Measurements from ENCODE around the gene SMARCE1.
"Not testable (repeated sequence)": the region's sequence is repeated elsewhere in the genome, so short reads cannot be mapped to it uniquely, and the experiment has no call there.

The SMARCE1 gene

DNA sequence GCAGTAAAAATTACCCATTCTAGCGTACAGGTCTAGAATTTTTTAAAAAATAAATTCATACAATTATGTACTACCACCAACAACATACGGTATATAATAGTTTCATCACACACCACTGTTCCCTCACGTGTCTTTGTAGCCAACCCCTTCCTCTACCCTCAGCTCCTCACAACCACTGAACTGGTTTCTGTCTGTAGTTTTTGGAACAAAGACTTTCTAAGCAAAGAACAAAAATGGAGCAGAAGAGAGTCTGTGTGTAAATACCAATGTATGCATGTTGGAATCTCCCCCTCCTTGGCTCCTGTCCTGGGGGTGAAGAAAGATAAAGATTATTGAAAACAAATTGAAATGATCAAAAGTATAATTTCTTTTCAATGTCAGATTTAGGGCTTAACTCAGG, 50.5 kb downstream of the SMARCE1 start:
- Histone ChIP-seq H3K27me3 (replicated peaks; ENCODE audit: control insufficient read depth, insufficient read depth, low read length) (no peaks in the 10 kb centered on the region), H3K4me1 (ENCODE audit: control insufficient read depth, insufficient read depth, low read length) (peaks cover 11% of the 10 kb centered on the region), H3K9ac (ENCODE audit: low read length) (no peak overlapping the region), H3K4me3 (ENCODE audit: low read length) (no peak overlapping the region), H3K9me3 (ENCODE audit: control insufficient read depth, low read length) (no peaks in the 10 kb centered on the region), H3K36me3 (ENCODE audit: control insufficient read depth, insufficient read depth, low read length, severe bottlenecking) (no peaks in the 10 kb centered on the region)
- DNase-seq (ENCODE audit: low read depth), result no peak

- peaks cover 11% of the 10 kb centered on the region for H3K4me1 ChIP-seq (ENCODE audit: control insufficient read depth, insufficient read depth, low read length)
Observed at GRCh38 chr17:40596261-40596919, 51.2 kb downstream of the SMARCE1 start.

DNA sequence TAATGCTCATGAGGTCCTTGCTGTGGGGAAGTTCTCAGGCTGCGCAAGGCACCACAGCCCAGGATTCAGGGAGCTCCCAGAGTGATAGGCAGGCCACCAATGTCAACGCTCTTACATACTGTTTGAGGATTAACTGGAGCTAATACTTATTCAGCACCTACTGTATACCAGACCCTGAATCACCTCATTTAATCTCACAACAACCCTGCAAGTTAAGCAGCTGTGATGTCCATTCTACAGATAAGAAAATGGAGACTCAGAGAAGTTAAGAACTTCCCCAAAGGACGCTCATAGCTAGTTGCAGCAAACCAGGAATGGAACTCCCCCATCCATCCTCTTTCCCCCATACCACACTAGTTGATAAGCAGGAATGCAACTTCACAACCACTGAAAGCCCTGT, 56.9 kb downstream of the SMARCE1 start:
- H3K4me3 ChIP-seq (ENCODE audit: low read length), result no peak overlapping the region
- H3K36me3 ChIP-seq (ENCODE audit: control insufficient read depth, insufficient read depth, low read length, severe bottlenecking), result no peaks in the 10 kb centered on the region
- DNase-seq (ENCODE audit: low read depth), result no peak
- no peak overlapping the region for H3K9ac ChIP-seq (ENCODE audit: low read length)
- H3K4me1 ChIP-seq (ENCODE audit: control insufficient read depth, insufficient read depth, low read length), result no peaks in the 10 kb centered on the region
- peaks cover 7% of the 10 kb centered on the region for H3K27me3 ChIP-seq (replicated peaks; ENCODE audit: control insufficient read depth, insufficient read depth, low read length)
- peaks cover 6% of the 10 kb centered on the region for H3K9me3 ChIP-seq (ENCODE audit: control insufficient read depth, low read length)

More at GRCh38 chr17:40596261-40596919, 51.2 kb downstream of the SMARCE1 start:
- Histone ChIP-seq H3K9me3 (ENCODE audit: control insufficient read depth, low read length) (no peaks in the 10 kb centered on the region), H3K4me3 (ENCODE audit: low read length) (no peak overlapping the region), H3K36me3 (ENCODE audit: control insufficient read depth, insufficient read depth, low read length, severe bottlenecking) (no peaks in the 10 kb centered on the region), H3K27me3 (replicated peaks; ENCODE audit: control insufficient read depth, insufficient read depth, low read length) (no peaks in the 10 kb centered on the region), H3K9ac (ENCODE audit: low read length) (no peak overlapping the region)
- DNase-seq (ENCODE audit: low read depth), result no peak

DNA sequence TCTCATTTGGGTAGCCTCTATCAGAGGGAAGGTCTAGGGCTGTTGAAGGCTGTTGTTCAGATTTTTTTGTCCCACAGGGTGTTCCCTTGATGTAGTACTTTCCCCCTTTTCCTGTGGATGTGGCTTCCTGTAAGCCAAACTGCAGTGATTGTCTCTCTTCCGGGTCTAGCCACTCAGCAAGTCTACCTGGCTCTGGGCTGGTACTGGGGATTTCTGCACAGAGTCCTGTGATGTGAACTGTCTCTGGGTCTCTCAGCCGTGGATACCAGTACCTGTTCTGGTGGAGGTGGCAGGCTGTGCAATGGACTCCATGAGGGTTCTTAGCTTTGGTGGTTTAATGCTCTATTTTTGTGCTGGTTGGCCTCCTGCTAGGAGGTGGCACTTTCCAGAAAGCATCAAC, 59.1 kb downstream of the SMARCE1 start:
- Histone ChIP-seq H3K36me3 (ENCODE audit: control insufficient read depth, insufficient read depth, low read length, severe bottlenecking) (no peaks in the 10 kb centered on the region), H3K9ac (ENCODE audit: low read length) (no peak overlapping the region), H3K4me3 (ENCODE audit: low read length) (no peak overlapping the region), H3K9me3 (ENCODE audit: control insufficient read depth, low read length) (peaks cover 12% of the 10 kb centered on the region), H3K27me3 (replicated peaks; ENCODE audit: control insufficient read depth, insufficient read depth, low read length) (peaks cover 7% of the 10 kb centered on the region), H3K4me1 (ENCODE audit: control insufficient read depth, insufficient read depth, low read length) (no peaks in the 10 kb centered on the region)
- no peak for DNase-seq (ENCODE audit: low read depth)

- not testable (repeated sequence) for DNase-seq (ENCODE audit: low read depth); H3K9ac ChIP-seq (ENCODE audit: low read length); H3K27me3 ChIP-seq (replicated peaks; ENCODE audit: control insufficient read depth, insufficient read depth, low read length); H3K36me3 ChIP-seq (ENCODE audit: control insufficient read depth, insufficient read depth, low read length, severe bottlenecking); H3K4me3 ChIP-seq (ENCODE audit: low read length); H3K4me1 ChIP-seq (ENCODE audit: control insufficient read depth, insufficient read depth, low read length)
- H3K9me3 ChIP-seq (ENCODE audit: control insufficient read depth, low read length), result peaks cover 12% of the 10 kb centered on the region
Observed at GRCh38 chr17:40586264-40586663, 61.4 kb downstream of the SMARCE1 start.

- DNase-seq (ENCODE audit: low read depth); H3K9ac ChIP-seq (ENCODE audit: low read length); H3K4me1 ChIP-seq (ENCODE audit: control insufficient read depth, insufficient read depth, low read length); H3K36me3 ChIP-seq (ENCODE audit: control insufficient read depth, insufficient read depth, low read length, severe bottlenecking); H3K4me3 ChIP-seq (ENCODE audit: low read length); H3K27me3 ChIP-seq (replicated peaks; ENCODE audit: control insufficient read depth, insufficient read depth, low read length): not testable (repeated sequence)
- peaks cover 12% of the 10 kb centered on the region for H3K9me3 ChIP-seq (ENCODE audit: control insufficient read depth, low read length)
Observed at GRCh38 chr17:40584950-40585349, 62.7 kb downstream of the SMARCE1 start.

DNA sequence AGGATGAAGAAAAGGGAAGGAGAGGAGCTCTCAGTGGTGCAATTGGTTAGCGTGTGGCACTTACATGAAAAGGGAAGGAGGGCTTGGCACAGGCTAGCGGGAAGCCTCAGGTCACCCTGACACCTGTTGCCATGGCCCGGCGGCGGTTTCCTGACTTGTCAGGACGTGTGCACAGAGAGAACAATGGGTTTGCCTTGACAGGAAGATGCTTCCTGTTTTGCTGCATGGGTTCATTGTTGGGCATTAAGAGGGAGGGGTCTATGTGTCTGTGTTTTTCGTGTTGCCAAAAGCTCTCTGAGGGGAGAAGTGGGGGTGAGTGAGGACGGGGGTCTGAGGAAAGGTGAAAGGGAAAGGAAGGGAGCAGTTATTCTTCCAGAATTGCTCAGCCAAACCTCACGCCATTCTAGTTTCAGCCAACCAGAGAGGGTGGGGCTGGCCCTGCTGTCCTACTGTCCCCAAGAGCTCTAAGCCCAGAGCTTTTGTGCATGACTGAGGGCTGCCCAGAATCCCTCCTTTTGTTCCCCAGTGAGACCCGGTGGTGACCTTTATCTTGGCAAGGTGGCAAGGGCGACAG, 65.2 kb downstream of the SMARCE1 start:
- H3K9ac ChIP-seq (ENCODE audit: low read length), result no peak overlapping the region
- H3K4me3 ChIP-seq (ENCODE audit: low read length), result no peak overlapping the region
- no peaks in the 10 kb centered on the region for H3K36me3 ChIP-seq (ENCODE audit: control insufficient read depth, insufficient read depth, low read length, severe bottlenecking)
- peaks cover 8% of the 10 kb centered on the region for H3K9me3 ChIP-seq (ENCODE audit: control insufficient read depth, low read length)
- no peak for DNase-seq (ENCODE audit: low read depth)
- peaks cover 6% of the 10 kb centered on the region for H3K27me3 ChIP-seq (replicated peaks; ENCODE audit: control insufficient read depth, insufficient read depth, low read length)
- peaks cover 5% of the 10 kb centered on the region for H3K4me1 ChIP-seq (ENCODE audit: control insufficient read depth, insufficient read depth, low read length)

DNA sequence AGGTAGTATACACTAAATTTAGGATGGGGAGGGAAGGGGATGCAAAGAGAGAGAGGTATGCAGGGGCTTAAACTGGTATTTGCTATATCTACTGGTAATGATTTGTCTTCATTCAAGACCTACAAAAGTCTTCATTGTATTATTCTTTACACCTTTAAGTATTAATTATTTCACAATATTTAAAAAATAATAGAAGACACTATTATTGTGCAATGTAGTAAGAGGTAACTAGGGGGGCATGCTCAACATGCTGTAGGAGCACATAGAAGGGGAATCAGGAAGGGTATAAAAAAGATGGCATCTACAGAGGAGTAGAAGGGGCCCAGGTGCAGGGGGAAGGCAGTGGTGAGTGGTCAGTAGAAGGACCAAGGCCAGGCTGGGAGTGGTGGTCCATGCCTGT, 67.5 kb downstream of the SMARCE1 start:
- Histone ChIP-seq H3K4me1 (ENCODE audit: control insufficient read depth, insufficient read depth, low read length) (peaks cover 5% of the 10 kb centered on the region), H3K9ac (ENCODE audit: low read length) (no peak overlapping the region), H3K4me3 (ENCODE audit: low read length) (no peak overlapping the region), H3K9me3 (ENCODE audit: control insufficient read depth, low read length) (peaks cover 12% of the 10 kb centered on the region), H3K27me3 (replicated peaks; ENCODE audit: control insufficient read depth, insufficient read depth, low read length) (peaks cover 6% of the 10 kb centered on the region), H3K36me3 (ENCODE audit: control insufficient read depth, insufficient read depth, low read length, severe bottlenecking) (no peaks in the 10 kb centered on the region)
- no peak for DNase-seq (ENCODE audit: low read depth)

DNA sequence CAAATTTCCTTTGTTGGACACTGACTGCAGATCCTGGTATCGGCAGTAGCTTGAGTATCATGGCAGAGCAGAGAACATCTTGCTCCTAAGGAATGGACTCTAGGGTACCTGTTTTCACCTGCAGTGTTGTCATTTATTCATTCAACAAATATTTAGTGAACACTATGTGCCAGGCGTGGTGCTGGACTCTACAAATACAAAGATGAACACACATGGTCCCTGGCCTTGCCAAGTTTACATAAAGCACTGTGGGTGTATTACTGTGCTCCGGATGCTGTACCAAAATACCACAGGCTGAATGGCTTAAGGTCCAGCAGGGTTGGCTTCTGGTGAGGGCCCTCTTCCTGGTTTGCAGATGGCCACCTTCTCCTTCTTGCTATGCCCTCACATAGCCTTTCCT, 68.1 kb downstream of the SMARCE1 start:
- Histone ChIP-seq H3K36me3 (ENCODE audit: control insufficient read depth, insufficient read depth, low read length, severe bottlenecking) (no peaks in the 10 kb centered on the region), H3K4me1 (ENCODE audit: control insufficient read depth, insufficient read depth, low read length) (peaks cover 5% of the 10 kb centered on the region), H3K27me3 (replicated peaks; ENCODE audit: control insufficient read depth, insufficient read depth, low read length) (peaks cover 6% of the 10 kb centered on the region), H3K9me3 (ENCODE audit: control insufficient read depth, low read length) (peaks cover 13% of the 10 kb centered on the region), H3K9ac (ENCODE audit: low read length) (no peak overlapping the region), H3K4me3 (ENCODE audit: low read length) (no peak overlapping the region)
- no peak for DNase-seq (ENCODE audit: low read depth)

DNA sequence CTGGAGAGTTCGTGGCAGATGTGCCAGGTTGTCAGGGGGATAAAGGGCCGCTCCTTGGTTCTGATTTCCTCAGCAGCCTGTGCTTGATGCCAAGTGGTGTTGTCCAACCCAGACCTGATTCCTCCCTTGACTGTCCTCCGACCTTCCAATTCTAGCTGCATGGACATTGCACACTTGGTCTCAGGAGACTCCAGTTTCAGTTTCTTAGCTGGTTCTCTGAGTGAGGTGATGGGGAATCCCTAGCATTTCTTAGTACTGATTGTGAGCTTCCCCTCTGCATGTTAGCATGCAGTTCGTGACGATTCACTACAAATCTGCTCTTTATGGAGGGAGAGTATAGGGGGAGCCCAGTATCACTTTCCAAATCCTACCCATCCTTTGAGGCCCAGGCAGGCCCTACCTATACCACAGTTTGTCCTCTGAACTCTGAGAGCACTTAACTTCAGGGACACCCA, 70.0 kb downstream of the SMARCE1 start:
- Histone ChIP-seq H3K9ac (ENCODE audit: low read length) (no peak overlapping the region), H3K4me3 (ENCODE audit: low read length) (no peak overlapping the region), H3K27me3 (replicated peaks; ENCODE audit: control insufficient read depth, insufficient read depth, low read length) (peaks cover 6% of the 10 kb centered on the region), H3K4me1 (ENCODE audit: control insufficient read depth, insufficient read depth, low read length) (peaks cover 5% of the 10 kb centered on the region), H3K36me3 (ENCODE audit: control insufficient read depth, insufficient read depth, low read length, severe bottlenecking) (no peaks in the 10 kb centered on the region), H3K9me3 (ENCODE audit: control insufficient read depth, low read length) (peaks cover 29% of the 10 kb centered on the region)
- DNase-seq (ENCODE audit: low read depth), result no peak

DNA sequence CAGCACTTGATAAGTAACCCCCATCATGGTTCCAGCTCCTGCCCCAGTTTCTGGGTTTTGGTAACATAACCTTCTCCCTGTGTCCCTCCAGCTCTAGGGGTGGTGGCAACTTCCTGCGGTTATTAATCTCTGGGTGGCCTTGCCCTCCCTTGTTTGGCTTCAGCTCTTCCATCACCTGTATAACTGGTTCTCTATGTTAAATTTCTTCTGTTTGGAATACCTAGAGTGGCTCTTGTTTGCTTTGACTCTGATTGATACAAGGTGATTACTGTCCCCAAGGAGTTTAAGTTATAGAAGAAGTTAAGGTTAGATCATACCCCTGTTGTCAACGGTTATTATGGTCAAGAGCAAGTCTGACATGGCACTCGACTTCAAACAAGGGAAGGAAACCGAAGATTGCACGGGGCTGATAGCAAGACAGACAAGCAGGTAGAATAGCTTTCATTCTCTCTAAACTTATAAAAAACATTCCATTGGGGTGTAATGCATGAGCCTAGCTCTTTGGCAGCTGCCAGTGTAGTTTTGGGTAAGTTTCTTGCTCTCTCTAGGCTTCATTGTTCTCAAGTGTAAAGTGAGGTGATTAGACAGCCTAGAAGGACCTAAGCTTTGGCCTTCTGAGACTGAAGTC, 71.4 kb downstream of the SMARCE1 start:
- no peak for DNase-seq (ENCODE audit: low read depth)
- H3K36me3 ChIP-seq (ENCODE audit: control insufficient read depth, insufficient read depth, low read length, severe bottlenecking), result no peaks in the 10 kb centered on the region

More for the DNA sequence above, 71.4 kb downstream of the SMARCE1 start:
- no peak overlapping the region for H3K9ac ChIP-seq (ENCODE audit: low read length)
- H3K4me1 ChIP-seq (ENCODE audit: control insufficient read depth, insufficient read depth, low read length), result peaks cover 5% of the 10 kb centered on the region
- H3K9me3 ChIP-seq (ENCODE audit: control insufficient read depth, low read length), result peaks cover 40% of the 10 kb centered on the region
- peaks cover 4% of the 10 kb centered on the region for H3K27me3 ChIP-seq (replicated peaks; ENCODE audit: control insufficient read depth, insufficient read depth, low read length)
- H3K4me3 ChIP-seq (ENCODE audit: low read length), result no peak overlapping the region

All from adipocyte (in vitro differentiated cells).